Panc1 (cell line): Measurements from ENCODE around the gene NTN5.

ENCODE experiments used
- POLR2AphosphoS5 ChIP-seq: IDR thresholded peaks from 2 replicates; pipeline ENCODE4 v1.6.1; 2012; ENCODE audit warnings: mild to moderate bottlenecking, low read depth, low read length, moderate library complexity
- REST ChIP-seq, 2 experiments: IDR thresholded peaks; 2 replicates each; pipeline ENCODE4 v1.6.1; 2011 to 2012; ENCODE audit warnings: low read depth in 2 of 2, control low read depth in 1 of 2, low read length in 1 of 2, mild to moderate bottlenecking in 1 of 2, moderate library complexity in 1 of 2; ENCODE audit not compliant: insufficient read depth in 1 of 2
- TCF7L2 ChIP-seq: IDR thresholded peaks from 2 replicates; pipeline ENCODE4 v1.6.1; 2011; ENCODE audit warnings: mild to moderate bottlenecking, low read depth, low read length, inconsistent platforms
- TF ChIP-seq, protein P1 (sequence below): fragments of 450-650 bp; IDR thresholded peaks from 2 replicates; pipeline ENCODE4 v1.5.1; 2017; ENCODE audit warnings: mild to moderate bottlenecking

GRCh38 chr19:48683349-48683748, 10.5 kb upstream of the NTN5 start:
- TF ChIP-seq, protein P1, sequence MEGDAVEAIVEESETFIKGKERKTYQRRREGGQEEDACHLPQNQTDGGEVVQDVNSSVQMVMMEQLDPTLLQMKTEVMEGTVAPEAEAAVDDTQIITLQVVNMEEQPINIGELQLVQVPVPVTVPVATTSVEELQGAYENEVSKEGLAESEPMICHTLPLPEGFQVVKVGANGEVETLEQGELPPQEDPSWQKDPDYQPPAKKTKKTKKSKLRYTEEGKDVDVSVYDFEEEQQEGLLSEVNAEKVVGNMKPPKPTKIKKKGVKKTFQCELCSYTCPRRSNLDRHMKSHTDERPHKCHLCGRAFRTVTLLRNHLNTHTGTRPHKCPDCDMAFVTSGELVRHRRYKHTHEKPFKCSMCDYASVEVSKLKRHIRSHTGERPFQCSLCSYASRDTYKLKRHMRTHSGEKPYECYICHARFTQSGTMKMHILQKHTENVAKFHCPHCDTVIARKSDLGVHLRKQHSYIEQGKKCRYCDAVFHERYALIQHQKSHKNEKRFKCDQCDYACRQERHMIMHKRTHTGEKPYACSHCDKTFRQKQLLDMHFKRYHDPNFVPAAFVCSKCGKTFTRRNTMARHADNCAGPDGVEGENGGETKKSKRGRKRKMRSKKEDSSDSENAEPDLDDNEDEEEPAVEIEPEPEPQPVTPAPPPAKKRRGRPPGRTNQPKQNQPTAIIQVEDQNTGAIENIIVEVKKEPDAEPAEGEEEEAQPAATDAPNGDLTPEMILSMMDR: no peak
- no peak for TF ChIP-seq TCF7L2
- TF ChIP-seq POLR2AphosphoS5: no peak
- no peak for TF ChIP-seq REST (IDR thresholded peaks at IDR 0.05; ENCODE audit: insufficient read depth in 1 of 2, low read depth in 2 of 2, low read length in 1 of 2)
